Measurements from ENCODE around the gene LYPD4.
"Not testable (repeated sequence)": the region's sequence is repeated elsewhere in the genome, so short reads cannot be mapped to it uniquely, and the experiment has no call there.

Gene LYPD4, protein sequence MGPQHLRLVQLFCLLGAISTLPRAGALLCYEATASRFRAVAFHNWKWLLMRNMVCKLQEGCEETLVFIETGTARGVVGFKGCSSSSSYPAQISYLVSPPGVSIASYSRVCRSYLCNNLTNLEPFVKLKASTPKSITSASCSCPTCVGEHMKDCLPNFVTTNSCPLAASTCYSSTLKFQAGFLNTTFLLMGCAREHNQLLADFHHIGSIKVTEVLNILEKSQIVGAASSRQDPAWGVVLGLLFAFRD

DNA sequence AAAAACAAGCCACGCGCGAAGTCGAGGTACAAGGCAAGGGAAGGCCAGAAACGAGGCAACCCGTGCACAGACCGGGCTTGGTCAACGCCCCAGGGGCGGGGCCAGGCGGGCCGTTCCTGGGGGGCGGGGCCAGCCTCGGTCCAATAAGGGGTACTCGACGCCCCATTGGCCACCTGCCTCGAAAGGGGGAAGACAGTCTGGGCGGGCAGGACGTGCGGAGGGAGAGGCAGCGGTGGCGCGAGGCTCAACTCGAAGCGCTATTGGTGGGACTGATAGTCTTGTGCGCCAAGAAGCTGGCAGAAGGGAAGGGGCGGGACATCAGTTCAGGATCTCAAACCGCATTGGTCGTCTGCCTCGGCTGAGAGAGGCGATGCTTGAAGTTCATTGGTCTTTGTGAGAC is at the start of gene LYPD4:
Gene LYPD4, minus strand, starts transcription at position 83 of the 400 bp plus-strand sequence. CDS start 5,398 bp downstream, outside the sequence.
- no peak for DNase-seq (ENCODE audit: low spot score)

DNA sequence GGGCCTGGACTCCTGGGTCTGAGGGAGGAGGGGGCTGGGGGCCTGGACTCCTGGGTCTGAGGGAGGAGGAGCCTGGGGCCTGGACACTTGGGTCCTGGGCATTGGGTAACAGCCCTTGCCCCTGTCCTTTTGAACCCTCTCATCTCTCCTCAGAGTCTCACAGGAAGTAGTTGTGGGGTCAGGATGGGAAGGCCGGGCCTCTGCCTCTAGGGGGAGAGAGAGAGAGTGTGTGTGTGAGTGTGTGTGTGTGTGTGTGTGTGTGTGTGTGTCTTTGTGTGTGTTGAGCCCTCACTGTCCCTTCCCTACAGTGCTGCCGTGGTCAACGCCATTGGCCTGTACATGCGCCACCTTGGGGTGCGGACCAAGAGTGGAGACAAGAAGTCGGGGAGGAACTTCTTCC is 49.4 kb upstream of the LYPD4 start:
- no peak for DNase-seq (ENCODE audit: low spot score)

DNA sequence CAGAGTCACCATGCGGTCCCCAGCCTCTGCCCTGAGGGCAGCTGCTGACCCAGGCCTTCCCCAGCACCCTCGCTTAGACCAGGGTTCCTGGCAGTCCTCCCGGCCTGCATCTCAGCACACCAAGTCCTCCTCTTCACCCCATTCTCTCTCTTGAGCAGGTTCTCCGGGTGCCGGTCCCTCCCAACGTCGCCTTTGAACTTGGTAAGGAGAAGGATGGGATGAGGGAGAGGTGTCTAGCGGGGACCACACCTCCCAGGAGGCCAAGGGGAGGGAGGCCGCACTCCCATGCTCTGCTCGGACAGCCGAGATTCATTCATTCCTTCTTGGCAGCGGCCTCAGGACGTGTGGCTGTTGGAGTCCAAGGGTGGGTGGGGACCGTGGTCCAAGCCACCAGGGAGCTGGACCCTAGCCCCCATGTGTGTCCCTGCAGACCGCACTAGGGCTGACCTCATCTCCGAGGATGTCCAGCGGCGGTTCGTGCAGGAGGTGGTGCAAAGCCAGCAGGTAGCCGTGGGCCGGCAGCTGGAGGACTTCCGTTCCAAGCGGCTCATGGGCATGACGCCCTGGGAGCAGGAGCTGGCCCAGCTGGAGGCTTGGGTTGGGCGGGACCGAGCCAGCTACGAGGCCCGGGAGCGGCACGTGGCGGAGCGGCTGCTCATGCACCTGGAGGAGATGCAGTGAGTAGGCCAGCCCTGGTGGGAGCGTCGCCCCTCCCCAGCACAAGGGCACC is 47.9 kb upstream of the LYPD4 start:
- no peak for DNase-seq (ENCODE audit: low spot score)

DNA sequence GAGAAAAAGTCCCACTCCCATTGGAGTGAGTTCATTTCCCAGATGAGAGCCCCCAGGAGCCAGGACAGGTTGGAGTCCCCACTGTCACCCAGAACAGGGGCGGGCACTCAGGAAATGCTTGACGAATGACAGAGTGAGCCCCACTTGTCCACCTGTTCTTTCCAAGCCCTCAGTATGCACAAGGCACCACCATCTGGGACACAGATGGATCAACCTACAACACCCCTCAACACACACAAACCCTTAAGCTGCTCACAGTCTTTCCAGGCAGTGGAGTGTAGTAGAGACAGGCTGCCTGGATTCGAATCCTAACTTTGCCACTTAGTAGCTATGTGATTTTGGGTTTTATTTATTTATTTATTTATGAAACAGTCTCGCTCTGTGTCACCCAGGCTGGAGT is 46.5 kb upstream of the LYPD4 start:
- DNase-seq (ENCODE audit: low spot score): peak; percentile 53

DNA sequence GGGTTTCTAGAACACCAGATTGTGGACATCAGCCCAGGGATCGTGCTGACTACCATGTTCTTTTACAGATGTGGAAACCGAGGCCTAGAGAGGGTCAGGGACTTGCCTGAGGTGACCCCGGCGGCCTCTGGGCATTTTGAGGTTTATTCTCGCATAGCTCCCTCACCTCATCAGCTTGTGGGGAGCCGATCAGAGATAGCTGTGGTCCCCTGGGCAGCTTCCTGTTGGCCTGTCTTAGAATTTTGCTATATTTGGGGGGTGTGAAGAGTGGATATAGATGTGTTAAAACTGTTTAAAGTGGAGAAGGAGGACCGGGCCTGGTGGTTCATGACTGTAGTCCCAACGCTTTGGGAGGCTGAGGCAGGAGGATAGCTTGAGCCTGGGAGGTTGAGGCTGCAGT is 45.4 kb upstream of the LYPD4 start:
- DNase-seq (ENCODE audit: low spot score): no peak

DNA sequence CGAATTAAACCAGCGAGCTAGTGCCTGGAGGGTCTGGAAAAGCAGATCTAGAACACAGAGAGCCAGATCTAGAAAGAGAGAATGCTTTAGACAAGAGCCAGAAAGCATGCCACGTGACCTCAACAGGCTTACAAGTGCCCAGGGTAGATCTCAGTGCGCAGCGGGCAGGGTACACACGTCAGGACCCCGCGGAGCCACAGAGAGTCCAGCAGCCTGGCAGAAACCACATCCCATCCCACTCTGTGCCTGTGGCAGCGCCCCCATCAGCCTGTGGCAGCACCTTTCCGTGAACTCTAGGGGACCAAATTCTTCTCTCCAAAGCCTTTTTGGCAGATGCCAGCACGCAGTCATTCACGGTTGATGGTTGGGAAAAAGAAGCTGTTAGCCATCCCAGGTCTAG is 44.4 kb upstream of the LYPD4 start:
- DNase-seq (ENCODE audit: low spot score): no peak

DNA sequence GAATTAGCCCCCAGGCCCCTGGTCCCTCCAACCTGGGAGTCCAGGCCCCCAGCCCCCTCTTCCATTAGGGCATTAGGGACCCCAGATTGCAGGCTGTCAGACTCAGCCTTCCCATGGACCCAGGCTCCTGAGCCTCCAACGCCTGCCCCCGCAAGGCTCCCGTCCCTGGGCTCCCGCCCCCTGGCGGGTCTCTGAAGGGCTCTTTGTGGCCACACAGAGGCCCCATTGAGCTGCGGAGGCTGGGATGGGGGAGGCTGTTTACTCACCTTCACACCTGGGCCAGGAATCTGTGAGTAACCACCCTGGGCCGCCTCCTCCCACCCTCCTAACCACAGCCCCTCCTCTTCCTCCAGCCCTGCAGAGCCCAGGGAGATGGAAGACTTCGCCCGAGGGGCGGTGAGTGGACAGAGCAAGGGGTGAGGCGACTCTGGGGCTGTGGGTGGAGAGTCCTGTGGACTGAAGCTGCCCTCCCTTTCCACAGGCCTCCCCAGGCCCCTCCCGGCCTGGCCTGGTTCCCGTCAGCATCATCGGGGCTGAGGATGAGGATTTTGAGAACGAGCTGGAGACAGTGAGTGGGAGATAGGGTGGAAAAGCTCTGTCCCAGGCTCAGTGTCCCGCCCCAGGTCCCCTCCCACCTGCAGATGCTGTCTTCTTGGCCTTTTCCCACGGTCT is 43.4 kb upstream of the LYPD4 start:
- peak; percentile 48 for DNase-seq (ENCODE audit: low spot score)

DNA sequence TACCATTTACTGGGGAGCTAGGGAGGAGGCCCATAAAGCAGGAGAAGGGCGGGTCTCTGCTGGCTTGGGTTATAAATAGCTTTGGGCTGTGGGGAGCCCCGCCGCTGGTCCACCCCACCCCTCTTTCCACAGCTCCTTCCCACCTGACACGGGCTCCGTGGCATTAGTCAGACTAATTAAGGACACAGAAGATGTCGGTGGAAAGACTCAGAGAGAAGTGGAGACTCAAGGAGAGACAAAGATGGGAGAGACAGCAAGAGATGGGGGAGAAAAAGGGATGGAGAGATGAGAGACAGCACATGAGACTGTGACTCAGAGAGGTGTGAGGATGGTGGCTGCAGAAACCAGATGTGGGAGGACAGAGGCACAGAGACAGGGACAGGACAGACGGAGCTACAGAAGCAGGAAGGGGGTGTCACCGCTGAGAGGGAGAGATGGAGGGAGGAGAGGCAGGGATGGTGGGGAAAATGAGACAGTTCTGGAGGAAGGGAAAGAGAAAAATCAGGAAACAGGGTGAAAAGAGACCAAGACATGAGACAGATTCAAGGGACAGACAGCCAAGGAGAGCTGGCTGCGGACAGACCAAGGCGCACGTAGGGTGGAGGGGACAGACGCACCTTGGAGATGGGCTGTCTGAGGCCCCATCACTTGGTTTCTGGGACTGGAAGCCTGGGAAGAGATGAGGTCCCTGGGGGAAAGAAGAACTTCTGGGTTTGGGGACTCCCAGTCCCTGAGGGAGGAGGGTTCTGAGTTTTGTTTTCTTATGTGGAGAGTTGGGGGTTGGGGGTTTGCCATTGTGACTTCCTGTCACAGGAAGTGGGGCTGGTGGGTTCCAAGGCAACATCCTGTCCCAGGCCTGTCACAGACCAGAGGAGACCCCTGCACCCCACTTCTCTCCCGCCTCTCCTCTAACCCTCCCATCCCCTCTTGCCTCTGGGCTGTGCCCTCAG is 42.6 kb upstream of the LYPD4 start:
- DNase-seq (ENCODE audit: low spot score): no peak

DNA sequence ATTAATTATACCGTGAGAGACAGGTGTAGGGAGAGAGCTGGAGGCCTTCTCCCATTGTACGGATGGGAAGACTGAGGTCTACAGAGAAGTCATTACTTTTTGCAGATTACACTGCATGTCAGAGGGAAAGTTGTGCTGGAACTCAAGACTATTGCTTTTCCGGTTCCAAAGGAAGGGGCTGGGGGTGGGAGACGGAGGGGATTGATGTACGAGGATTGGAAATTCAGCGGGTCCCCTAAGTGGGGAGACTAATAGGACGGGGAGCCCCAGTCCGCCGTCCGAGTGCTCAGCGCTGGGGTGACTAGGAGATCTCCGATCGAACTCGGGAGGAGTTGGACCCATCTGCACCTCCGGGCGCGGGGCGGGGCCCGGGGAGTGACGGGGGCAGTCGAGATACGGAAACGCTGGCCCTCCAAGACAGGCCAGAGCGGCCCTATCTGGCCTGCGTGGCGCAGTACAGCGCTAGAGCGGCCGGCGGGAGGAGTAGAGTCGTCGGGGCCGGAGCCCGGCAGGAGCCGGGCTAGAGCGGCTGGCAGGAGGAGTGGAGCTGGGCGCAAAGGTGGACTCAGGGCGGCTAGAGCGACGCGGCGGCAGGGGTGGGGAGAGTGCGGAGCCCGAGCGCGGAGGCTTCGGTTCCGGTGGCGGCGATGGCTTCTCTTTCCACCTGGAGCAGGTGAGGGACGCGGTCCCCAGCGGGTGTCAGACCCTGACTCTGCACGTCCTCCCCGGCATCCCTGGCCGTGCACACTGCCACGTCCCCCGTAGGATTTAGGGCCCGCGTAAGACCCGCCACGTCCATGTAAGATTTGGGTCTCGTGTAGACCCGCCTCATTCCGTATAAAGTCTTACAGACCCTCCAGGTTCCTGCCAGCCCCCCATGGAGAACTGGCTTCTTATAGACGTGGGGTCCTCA is 39.6 kb upstream of the LYPD4 start:
- DNase-seq (ENCODE audit: low spot score): peak; percentile 97

DNA sequence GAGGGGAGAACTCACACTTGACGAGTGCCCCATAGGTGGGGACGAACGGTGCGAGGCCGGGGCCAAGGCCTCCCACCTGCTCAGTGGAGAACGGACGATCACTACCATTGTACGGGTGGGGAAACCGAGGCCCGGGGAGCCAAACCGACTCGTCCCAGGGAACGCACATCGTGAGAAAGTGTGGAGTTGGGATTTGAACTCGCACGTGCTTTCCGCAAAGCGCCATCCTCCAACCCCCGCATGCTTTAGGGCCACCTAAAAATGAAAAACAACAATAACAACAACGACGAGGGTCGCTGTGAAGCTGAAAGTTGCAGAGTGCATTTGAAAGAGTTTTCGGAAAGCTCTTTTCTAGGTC is 39.0 kb upstream of the LYPD4 start:
- DNase-seq (ENCODE audit: low spot score): no peak

DNA sequence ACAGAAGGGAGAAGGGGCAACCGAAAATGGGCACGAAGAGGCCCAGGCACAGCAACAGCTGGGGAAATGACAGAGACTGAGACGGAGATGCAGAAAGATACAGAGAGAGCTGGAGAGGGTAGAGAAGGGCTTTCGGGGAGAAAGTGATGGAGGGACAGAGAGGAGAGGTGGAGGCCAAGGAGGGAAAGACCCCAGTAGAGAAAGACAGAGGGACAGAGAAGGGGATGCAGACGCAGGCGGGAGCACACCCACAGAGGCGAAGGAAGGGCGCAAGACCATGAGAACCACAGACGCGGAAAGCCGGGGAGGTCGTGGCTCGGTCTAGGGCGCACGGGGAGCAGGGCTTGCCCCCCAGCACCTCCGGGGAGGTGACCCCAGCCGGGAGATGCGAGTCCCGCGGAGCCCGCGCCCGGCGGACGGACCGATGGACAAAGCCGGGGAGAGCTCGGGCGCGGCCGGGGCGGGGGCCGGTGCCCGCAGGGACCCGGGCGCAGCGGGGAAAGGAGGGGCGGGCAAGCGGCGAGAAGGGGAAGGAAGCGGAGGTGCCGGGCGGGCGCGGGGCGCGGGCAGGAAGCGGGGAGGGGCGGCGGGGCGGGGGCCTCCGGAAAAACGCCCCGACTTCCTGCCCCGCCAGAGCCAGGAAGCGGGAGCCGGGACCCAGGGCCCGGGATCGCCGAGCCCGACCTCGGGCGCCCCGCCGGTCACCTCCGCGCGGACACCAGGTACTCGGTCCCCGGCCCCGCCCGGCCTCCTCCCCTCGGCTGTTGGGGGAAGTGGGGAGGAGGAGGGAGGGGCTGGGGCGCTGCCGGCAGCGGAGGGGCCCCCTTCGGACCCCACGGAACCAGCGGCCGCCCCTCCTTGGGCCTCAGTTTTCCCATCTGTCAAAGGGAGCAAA is 38.3 kb upstream of the LYPD4 start, which contains the start of gene ARHGEF1:
Gene ARHGEF1, plus strand, starts transcription at position 617 of the 895 bp plus-strand sequence. CDS start 4,899 bp downstream, outside the sequence.
- peak; percentile 35 for DNase-seq (ENCODE audit: low spot score)

DNA sequence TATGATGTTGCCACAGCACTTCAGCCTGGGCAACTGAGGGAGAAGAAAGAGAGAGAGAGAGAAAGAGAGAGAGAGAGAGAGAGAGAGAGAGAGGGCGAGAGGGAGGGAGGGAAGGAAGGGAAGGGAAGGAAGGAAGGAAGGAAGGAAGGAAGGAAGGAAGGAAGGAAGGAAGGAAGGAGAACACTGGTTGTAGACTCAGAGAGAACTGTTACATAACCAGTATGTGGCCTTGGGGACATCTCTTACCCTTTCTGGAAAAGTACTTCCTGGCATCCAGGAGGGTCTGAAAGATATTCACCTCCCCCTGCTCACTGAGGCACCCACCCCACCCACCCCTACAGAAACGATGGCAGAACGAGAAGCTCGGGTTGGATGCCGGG is 35.8 kb upstream of the LYPD4 start:
- DNase-seq (ENCODE audit: low spot score): no peak

DNA sequence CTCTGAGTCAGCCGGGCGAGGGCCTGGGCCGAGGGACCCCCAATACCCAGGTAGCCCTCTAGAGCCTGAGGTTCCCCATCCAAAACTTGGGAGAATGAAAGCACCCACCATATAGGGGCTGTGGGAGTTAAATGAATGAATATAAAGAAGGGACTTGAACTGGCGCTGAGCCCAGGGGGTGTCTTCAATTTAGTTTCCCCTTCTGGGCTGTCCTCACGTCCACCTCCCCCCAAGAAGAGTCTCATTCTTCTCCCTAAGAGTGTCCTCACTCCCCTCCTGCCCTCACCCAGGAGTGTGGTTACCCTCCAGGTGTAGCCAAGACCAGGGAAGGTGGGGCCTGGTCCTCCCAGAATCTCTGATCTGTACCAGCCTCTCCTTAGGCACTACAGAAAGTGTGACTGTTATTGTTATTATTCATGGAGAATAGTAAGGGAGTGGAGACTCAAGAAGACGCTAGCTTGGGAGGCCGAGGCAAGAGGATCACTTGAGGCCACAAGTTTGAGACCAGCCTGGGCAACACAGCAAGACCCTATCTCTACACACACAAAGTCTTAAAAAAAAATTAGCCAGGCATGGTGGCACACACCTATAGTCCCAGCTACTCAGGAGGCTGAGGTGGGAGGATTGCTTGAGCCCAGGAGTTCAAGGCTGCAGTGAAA is 35.3 kb upstream of the LYPD4 start:
- no peak for DNase-seq (ENCODE audit: low spot score)

DNA sequence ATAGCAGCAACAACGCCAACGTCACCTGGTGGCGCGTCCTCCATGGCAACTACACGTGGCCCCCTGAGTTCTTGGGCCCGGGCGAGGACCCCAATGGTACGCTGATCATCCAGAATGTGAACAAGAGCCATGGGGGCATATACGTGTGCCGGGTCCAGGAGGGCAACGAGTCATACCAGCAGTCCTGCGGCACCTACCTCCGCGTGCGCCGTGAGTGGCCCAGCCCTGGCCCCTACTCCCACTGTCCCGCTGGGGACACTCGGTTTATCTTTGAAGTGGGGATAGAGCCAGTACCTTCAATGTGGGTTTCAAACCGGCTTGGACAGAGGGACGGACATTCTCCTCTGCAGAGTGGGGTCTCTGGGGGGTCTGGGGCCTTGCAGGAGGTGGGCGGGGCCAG is 34.6 kb upstream of the LYPD4 start:
- no peak for DNase-seq (ENCODE audit: low spot score)

DNA sequence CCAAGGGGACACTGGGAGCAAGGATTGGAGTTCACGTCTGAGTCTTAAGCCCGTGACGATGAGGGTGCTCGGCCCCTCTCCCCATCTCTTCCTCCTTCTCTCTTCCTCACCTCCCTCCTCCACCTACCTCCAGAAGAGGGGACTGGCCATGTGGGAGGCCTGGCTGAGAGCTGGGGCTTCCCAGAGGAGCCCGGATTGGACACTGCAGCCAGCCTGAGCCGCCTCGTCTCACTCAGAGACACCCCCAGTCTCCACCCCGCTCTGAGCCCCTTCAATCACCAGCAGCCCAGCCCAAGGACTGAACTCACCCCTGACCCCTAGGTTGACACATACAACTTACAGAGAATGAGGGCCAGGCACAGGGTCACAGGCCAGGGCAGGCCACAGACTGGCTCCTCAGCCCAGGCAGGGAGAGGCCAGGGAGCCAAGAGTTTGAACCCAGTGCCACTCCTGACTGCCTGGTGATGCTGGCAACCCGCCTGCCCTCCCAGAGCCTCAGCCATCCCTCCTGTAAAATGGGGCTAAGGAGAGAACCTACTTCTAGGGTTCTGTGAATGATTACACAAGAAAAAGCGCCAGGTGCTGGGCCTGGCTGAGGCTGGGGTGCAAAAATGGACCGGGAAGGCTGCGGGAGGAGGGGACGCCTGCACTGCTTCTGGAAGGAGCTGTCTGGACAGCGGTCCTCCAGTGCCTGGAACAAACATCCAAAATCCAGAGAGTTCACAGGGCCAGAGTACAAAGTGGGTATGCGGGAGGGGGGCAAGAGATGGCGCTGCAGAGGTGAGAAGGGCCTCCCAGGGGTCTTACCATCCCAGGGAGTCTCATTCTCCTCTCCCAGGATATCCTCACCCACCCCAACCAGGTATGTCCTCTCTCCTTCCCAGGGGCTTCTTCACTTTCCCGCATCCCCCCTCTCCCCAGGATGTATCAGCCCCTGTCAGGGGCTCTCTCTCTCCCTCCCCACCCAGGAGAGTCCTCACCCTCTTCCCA is 33.7 kb upstream of the LYPD4 start:
- DNase-seq (ENCODE audit: low spot score): no peak

DNA sequence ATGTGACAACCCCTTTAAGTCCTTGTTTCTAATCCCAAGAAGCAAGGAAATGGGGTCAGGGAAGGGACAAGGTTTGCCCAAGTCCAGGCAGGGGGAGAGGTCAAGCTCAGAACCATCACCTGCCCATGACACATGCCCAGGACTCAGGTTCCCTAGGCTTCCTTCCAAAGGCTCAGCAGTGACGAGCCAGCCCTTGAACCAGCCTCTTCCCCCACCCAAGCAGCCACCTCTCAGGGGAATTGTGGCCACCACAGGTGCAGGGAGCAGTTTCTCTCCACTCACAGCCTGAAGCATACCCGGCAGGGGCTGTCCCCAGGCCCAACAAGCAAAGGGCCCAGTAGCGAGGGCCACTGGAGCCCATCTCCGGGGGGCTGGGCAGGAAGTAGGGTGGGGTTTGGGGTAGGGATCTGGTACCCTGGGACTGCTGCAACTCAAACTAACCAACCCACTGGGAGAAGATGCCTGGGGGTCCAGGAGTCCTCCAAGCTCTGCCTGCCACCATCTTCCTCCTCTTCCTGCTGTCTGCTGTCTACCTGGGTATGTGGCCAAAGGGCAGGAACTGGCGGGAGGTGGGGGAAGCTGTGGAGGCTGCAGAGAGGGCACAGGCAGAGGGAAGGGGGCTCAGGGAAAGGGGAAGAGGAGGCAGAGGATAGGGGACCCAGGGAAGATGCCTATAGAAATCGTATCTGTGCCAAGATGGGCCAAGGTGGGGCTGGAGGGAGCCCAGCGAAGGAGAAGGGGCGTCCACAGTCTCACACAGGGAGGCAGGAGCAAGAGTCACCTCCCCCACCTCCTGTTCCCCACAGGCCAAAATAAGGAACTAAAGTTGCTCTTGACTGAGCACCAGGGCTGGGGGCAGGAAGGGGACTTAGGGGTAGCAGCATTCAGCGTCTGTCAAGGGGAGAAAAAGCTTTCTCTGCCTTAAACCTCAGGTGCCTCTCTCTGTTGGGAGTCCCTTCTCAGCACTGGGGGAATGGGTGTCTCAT is 32.7 kb upstream of the LYPD4 start, which contains the start of gene CD79A:
Gene CD79A, plus strand, starts transcription at position 433 of the 986 bp plus-strand sequence. Its CDS starts 26 bp downstream, at position 459.
- no peak for DNase-seq (ENCODE audit: low spot score)

DNA sequence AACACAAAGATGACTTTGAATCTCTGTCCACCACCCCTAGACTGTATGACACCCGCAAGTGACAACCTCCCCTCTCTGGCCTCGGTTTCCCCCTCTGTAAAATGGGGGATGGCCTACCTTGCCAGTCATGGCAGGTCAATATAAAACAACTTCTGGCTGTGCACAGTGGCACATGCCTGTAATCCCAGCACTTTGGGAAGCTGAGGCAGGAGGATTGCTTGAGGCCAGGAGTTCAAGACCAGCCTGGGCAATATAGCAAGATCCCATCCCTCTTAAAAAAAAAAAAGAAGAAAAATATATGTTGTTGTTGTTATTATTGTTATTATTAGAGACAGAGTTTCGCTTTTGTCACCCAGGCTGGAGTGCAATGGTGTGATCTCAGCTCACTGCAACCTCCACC is 31.5 kb upstream of the LYPD4 start:
- DNase-seq (ENCODE audit: low spot score): not testable (repeated sequence)
